ENCODE measurements around the gene LAMB3. TPM values are rescaled to one million over a fixed set of nuclear protein-coding genes. Genes with fewer than 3 reads are reported as not detected.
A peak's percentile ranks its signal among the peaks of the same experiment; 100 is the strongest.

The LAMB3 gene
- polyA plus RNA-seq, 1 donor (not counting 4 experiments of a cell fraction or from before 2014, with no cell fraction given), result 659 TPM

DNA sequence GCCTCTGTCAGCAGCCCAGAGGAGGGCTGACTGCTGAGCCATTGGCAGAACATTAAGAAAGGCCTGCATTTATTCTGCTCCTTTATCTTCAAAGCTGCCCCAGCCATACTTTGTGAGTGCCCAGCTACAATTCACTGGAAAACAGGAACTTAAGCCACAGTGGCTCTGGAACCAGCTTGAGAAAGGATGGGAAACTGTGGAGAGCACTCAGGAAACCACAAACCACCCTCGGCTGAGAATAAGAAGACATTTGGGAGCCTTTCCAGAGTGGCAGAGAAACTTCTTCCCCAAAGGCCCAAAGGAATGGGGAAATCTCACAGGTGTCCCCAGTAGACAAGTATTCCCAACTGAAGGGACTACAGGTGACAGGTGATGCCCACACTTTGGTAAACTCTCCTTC is 1.8 kb downstream of the LAMB3 start:
- peak overlapping the region; percentile 99 for H3K4me2 ChIP-seq (ENCODE audit: control insufficient read depth, extremely low read depth, insufficient read depth, low read depth, low read length)
- DNase-seq (ENCODE audit: low read depth, low spot score), result no peak
- FAIRE-seq, result peak; percentile 48
- H3K27me3 ChIP-seq (ENCODE audit: control insufficient read depth, extremely low read depth, insufficient read depth, low read length), result no peaks in the 10 kb centered on the region
- H3K79me2 ChIP-seq (ENCODE audit: control insufficient read depth, insufficient read depth, low read length), result peaks cover 82% of the 10 kb centered on the region
- TF ChIP-seq, protein P1, sequence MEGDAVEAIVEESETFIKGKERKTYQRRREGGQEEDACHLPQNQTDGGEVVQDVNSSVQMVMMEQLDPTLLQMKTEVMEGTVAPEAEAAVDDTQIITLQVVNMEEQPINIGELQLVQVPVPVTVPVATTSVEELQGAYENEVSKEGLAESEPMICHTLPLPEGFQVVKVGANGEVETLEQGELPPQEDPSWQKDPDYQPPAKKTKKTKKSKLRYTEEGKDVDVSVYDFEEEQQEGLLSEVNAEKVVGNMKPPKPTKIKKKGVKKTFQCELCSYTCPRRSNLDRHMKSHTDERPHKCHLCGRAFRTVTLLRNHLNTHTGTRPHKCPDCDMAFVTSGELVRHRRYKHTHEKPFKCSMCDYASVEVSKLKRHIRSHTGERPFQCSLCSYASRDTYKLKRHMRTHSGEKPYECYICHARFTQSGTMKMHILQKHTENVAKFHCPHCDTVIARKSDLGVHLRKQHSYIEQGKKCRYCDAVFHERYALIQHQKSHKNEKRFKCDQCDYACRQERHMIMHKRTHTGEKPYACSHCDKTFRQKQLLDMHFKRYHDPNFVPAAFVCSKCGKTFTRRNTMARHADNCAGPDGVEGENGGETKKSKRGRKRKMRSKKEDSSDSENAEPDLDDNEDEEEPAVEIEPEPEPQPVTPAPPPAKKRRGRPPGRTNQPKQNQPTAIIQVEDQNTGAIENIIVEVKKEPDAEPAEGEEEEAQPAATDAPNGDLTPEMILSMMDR (optimal IDR thresholded peaks at IDR 0.05 in 1 of 3, IDR thresholded peaks at IDR 0.05 in 1 of 3, conservative IDR thresholded peaks at IDR 0.05 in 1 of 3; ENCODE audit: extremely low read depth in 1 of 3, insufficient read depth in 2 of 3, low read length in 3 of 3), result no peak
- TF ChIP-seq EZH2 (IDR thresholded peaks at IDR 0.05; ENCODE audit: low read length), result no peak
- H2AFZ ChIP-seq (ENCODE audit: control insufficient read depth, low read length), result no peak overlapping the region
- dilution Hi-C loops (cut with MboI; ENCODE audit: extremely low pct_ligation_motif_present, low sequenced_read_pairs), result no loop called here
- peak overlapping the region; percentile 100 for H3K27ac ChIP-seq (ENCODE audit: control insufficient read depth, insufficient read depth, low read length)
- peak overlapping the region; percentile 99 for H3K9ac ChIP-seq (ENCODE audit: control insufficient read depth, extremely low read depth, insufficient read depth, low read length)
- H3K4me1 ChIP-seq (ENCODE audit: control insufficient read depth, extremely low read depth, insufficient read depth, low read length), result peaks cover 72% of the 10 kb centered on the region
- H3K9me3 ChIP-seq (ENCODE audit: control insufficient read depth, low read depth, low read length), result no peaks in the 10 kb centered on the region
- H3K36me3 ChIP-seq (ENCODE audit: control insufficient read depth in 2 of 2, extremely low read depth in 1 of 2, insufficient read depth in 2 of 2, low read length in 2 of 2), result peaks cover 45 to 60% of the 10 kb centered on the region in 2 experiments
- H4K20me1 ChIP-seq (ENCODE audit: control insufficient read depth, extremely low read depth, insufficient read depth, low read length), result peaks cover 57% of the 10 kb centered on the region
- no peaks in the 10 kb centered on the region for H3K9me1 ChIP-seq (ENCODE audit: control insufficient read depth, extremely low read depth, insufficient read depth, low read length)
- H3K4me3 ChIP-seq (ENCODE audit: control insufficient read depth in 2 of 3, extremely low read depth in 1 of 3, insufficient read depth in 2 of 3, low read depth in 1 of 3, low read length in 3 of 3), result peak overlapping the region; percentile 71 to 97 (median 97)

DNA sequence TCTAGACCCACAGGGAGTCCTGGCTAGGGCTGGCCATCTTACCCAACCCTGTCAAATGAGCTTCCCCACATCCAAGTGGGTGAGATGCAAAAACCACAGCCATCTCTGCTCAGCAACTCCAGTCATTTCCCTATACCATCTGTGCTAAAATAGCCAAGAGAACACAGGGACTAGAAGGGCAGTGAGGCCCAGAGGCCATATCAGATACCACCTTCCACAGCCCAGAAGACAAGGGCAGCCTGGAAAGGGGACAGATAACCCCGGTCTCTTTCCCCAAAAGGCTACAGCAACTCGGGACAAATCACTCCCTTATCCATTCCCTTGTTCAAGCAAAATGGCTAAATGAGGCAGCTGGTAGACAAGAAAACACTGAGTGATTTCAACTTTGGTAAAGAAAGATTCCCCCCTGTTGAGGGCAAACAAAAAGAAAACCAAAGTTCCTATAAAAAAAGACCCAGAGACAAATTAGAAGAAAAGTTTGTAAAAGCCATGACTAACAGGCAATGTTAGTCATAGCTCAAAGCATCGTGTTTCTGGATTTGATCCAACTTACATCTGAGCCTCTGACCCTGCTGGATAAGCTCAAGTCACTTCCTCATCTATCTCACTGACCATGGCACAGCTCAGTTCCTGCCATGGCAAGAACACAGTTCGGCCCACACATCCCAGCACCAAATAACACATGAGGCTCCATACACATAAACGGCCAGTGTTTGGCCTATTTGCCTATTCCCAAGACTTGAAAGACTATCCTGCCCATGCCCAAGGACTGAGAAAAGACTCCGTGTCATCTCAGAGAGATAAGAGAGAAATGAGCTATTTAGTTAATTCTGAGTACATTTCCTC is 3.1 kb downstream of the LAMB3 start:
- Histone ChIP-seq H3K36me3 (ENCODE audit: control insufficient read depth in 2 of 2, extremely low read depth in 1 of 2, insufficient read depth in 2 of 2, low read length in 2 of 2) (peaks cover 50 to 70% of the 10 kb centered on the region in 2 experiments), H3K4me2 (ENCODE audit: control insufficient read depth, extremely low read depth, insufficient read depth, low read depth, low read length) (peak overlapping the region; percentile 99), H3K79me2 (ENCODE audit: control insufficient read depth, insufficient read depth, low read length) (peaks cover 90% of the 10 kb centered on the region), H3K27ac (ENCODE audit: control insufficient read depth, insufficient read depth, low read length) (peak overlapping the region; percentile 100), H3K4me3 (ENCODE audit: control insufficient read depth in 2 of 3, extremely low read depth in 1 of 3, insufficient read depth in 2 of 3, low read depth in 1 of 3, low read length in 3 of 3) (peak overlapping the region; percentile 71 to 97 (median 97)), H3K9me1 (ENCODE audit: control insufficient read depth, extremely low read depth, insufficient read depth, low read length) (no peaks in the 10 kb centered on the region), H3K9ac (ENCODE audit: control insufficient read depth, extremely low read depth, insufficient read depth, low read length) (peak overlapping the region; percentile 99), H4K20me1 (ENCODE audit: control insufficient read depth, extremely low read depth, insufficient read depth, low read length) (peaks cover 62% of the 10 kb centered on the region), H2AFZ (ENCODE audit: control insufficient read depth, low read length) (no peak overlapping the region), H3K9me3 (ENCODE audit: control insufficient read depth, low read depth, low read length) (no peaks in the 10 kb centered on the region), H3K4me1 (ENCODE audit: control insufficient read depth, extremely low read depth, insufficient read depth, low read length) (peaks cover 66% of the 10 kb centered on the region), H3K27me3 (ENCODE audit: control insufficient read depth, extremely low read depth, insufficient read depth, low read length) (no peaks in the 10 kb centered on the region)
- FAIRE-seq (peak; percentile 91), DNase-seq (ENCODE audit: low read depth, low spot score) (peak; percentile 49)
- TF ChIP-seq, protein P1 (optimal IDR thresholded peaks at IDR 0.05 in 1 of 3, IDR thresholded peaks at IDR 0.05 in 1 of 3, conservative IDR thresholded peaks at IDR 0.05 in 1 of 3; ENCODE audit: extremely low read depth in 1 of 3, insufficient read depth in 2 of 3, low read length in 3 of 3), result no peak
- TF ChIP-seq EZH2 (IDR thresholded peaks at IDR 0.05; ENCODE audit: low read length), result no peak
- dilution Hi-C loops (cut with MboI; ENCODE audit: extremely low pct_ligation_motif_present, low sequenced_read_pairs), result no loop called here

Data from keratinocyte (primary cell).